GF-D8 (cell line): Measurements from ENCODE around the gene IDI1.
A peak's percentile ranks its signal among the peaks of the same experiment; 100 is the strongest.
"Not testable (repeated sequence)": the region's sequence is repeated elsewhere in the genome, so short reads cannot be mapped to it uniquely, and the experiment has no call there.

ENCODE experiments used
- DNase-seq: peaks from one replicate; lab custom pipeline; 2025; lab: John Stamatoyannopoulos, UW

Gene IDI1

GRCh38 chr10:1048732-1049424 lies at the start of gene IDI1:
IDI1 (minus strand) TSS chr10:1049119; CDS start chr10:1049003, 116 bp downstream.
- peak; percentile 95 for DNase-seq

- no peak for DNase-seq
Measured at GRCh38 chr10:1097436-1097835, 48.5 kb upstream of the IDI1 start.

- DNase-seq: no peak
Measured at GRCh38 chr10:1096287-1096889, 47.5 kb upstream of the IDI1 start.

GRCh38 chr10:1095498-1095897 lies 46.6 kb upstream of the IDI1 start:
- no peak for DNase-seq

- no peak for DNase-seq
Measured at GRCh38 chr10:1094112-1095057, 45.5 kb upstream of the IDI1 start.

- DNase-seq: no peak
Measured at GRCh38 chr10:1093696-1094095, 44.8 kb upstream of the IDI1 start.

GRCh38 chr10:1090696-1091095 lies 41.8 kb upstream of the IDI1 start:
- no peak for DNase-seq

- no peak for DNase-seq
Measured at GRCh38 chr10:1089017-1089689, 40.2 kb upstream of the IDI1 start.

GRCh38 chr10:1086787-1087186 lies 37.9 kb upstream of the IDI1 start:
- DNase-seq: no peak

- DNase-seq: no peak
Measured at GRCh38 chr10:1085258-1085657, 36.3 kb upstream of the IDI1 start.

- no peak for DNase-seq
Measured at GRCh38 chr10:1084011-1084950, 35.4 kb upstream of the IDI1 start.

- DNase-seq: no peak
Measured at GRCh38 chr10:1083581-1083980, 34.7 kb upstream of the IDI1 start.

GRCh38 chr10:1078668-1079067 lies 29.7 kb upstream of the IDI1 start:
- DNase-seq: no peak

GRCh38 chr10:1074748-1075308 lies 25.9 kb upstream of the IDI1 start:
- DNase-seq: peak; percentile 13

- no peak for DNase-seq
Measured at GRCh38 chr10:1074052-1074747, 25.3 kb upstream of the IDI1 start.

GRCh38 chr10:1070919-1071318 lies 22.0 kb upstream of the IDI1 start:
- DNase-seq: no peak

- DNase-seq: no peak
Measured at GRCh38 chr10:1068380-1069361, 19.8 kb upstream of the IDI1 start.

GRCh38 chr10:1066734-1067133 lies 17.8 kb upstream of the IDI1 start:
- DNase-seq: not testable (repeated sequence)

GRCh38 chr10:1064964-1065247 lies 16.0 kb upstream of the IDI1 start:
- DNase-seq: no peak
